ENCODE results near the gene CWF19L2. TPM values are rescaled to one million over a fixed set of nuclear protein-coding genes. Genes with fewer than 3 reads are reported as not detected.

Gene CWF19L2
- total RNA-seq, 1 donor from 2014 or later: 17.3 TPM

DNA sequence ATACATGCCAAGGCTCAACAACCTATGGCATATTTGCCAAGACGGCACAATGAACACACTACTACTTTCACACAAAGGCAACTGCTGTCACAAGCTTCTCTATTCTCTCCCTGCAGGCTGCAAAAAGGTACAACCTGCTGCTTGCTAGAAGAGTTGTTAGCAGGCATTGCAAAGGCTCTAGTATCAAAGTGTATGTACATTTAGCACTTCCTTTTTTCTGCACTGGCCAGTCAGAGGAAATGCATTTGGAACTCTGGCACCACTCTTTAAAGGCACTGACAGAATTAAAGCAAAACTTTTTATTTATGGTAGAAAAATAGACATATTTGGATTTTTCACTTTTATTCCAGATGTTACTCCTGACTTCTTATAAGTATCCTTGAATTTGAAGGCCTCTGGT is 125.9 kb downstream of the CWF19L2 start:
- Histone ChIP-seq H3K4me1 (no peaks in the 10 kb centered on the region), H3K9me3 (no peaks in the 10 kb centered on the region), H3K4me3 (no peak overlapping the region), H3K27me3 (no peaks in the 10 kb centered on the region), H3K36me3 (peaks cover 44% of the 10 kb centered on the region), H3K27ac (no peak overlapping the region)
- intact Hi-C loops (cut with DNase I): no loop called here
- DNase-seq (no peak), ATAC-seq (no peak)
- TF ChIP-seq CTCF (IDR thresholded peaks at IDR 0.05): no peak

GRCh38 chr11:107329164-107329563 is 128.5 kb downstream of the CWF19L2 start:
- DNase-seq: no peak
- ATAC-seq: no peak
- Histone ChIP-seq H3K4me3 (no peak overlapping the region), H3K36me3 (peaks cover 47% of the 10 kb centered on the region), H3K27ac (no peak overlapping the region), H3K27me3 (no peaks in the 10 kb centered on the region), H3K9me3 (no peaks in the 10 kb centered on the region), H3K4me1 (no peaks in the 10 kb centered on the region)
- intact Hi-C loops (cut with DNase I): no loop called here
- TF ChIP-seq CTCF (IDR thresholded peaks at IDR 0.05): no peak

DNA sequence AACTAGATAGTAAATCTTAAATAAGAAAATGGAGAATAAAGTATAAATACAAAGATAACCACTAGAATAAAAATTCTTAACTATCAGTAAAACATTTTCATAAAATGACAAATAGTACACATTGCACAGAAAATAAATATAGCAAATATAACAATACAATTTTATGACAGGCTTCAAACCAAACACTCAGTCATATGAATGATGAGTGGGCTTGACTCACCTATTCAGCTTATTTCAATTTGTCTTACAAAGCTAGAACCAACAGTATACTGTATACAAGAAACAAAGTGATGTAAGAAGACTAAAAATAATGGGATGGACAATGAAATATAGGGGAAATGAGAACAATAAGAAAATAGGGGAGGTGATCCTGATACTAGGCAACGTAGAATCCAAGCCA is 141.2 kb downstream of the CWF19L2 start:
- no peaks in the 10 kb centered on the region for H3K4me1 ChIP-seq
- no peaks in the 10 kb centered on the region for H3K36me3 ChIP-seq
- no peaks in the 10 kb centered on the region for H3K27me3 ChIP-seq
- H3K4me3 ChIP-seq: no peak overlapping the region
- intact Hi-C loops (cut with DNase I): no loop called here
- no peak for ATAC-seq
- no peak for TF ChIP-seq CTCF (IDR thresholded peaks at IDR 0.05)
- no peak overlapping the region for H3K27ac ChIP-seq
- no peaks in the 10 kb centered on the region for H3K9me3 ChIP-seq
- DNase-seq: no peak

- Histone ChIP-seq H3K27ac (no peak overlapping the region), H3K27me3 (no peaks in the 10 kb centered on the region), H3K4me3 (no peak overlapping the region), H3K9me3 (no peaks in the 10 kb centered on the region), H3K36me3 (peaks cover 17% of the 10 kb centered on the region), H3K4me1 (no peaks in the 10 kb centered on the region)
- ATAC-seq: no peak
- no peak for TF ChIP-seq CTCF (IDR thresholded peaks at IDR 0.05)
- no peak for DNase-seq
- intact Hi-C loops (cut with DNase I): no loop called here
These were observed 149.6 kb downstream of the CWF19L2 start for GRCh38 chr11:107307991-107308390.

- ATAC-seq: no peak
- no peaks in the 10 kb centered on the region for H3K27me3 ChIP-seq
- H3K9me3 ChIP-seq: no peaks in the 10 kb centered on the region
- no peak for DNase-seq
- H3K27ac ChIP-seq: no peak overlapping the region
- TF ChIP-seq CTCF (IDR thresholded peaks at IDR 0.05): no peak
- no peaks in the 10 kb centered on the region for H3K4me1 ChIP-seq
- no peak overlapping the region for H3K4me3 ChIP-seq
- intact Hi-C loops (cut with DNase I): no loop called here
- H3K36me3 ChIP-seq: peaks cover 12% of the 10 kb centered on the region
These were observed 155.7 kb downstream of the CWF19L2 start for GRCh38 chr11:107301878-107302277.

DNA sequence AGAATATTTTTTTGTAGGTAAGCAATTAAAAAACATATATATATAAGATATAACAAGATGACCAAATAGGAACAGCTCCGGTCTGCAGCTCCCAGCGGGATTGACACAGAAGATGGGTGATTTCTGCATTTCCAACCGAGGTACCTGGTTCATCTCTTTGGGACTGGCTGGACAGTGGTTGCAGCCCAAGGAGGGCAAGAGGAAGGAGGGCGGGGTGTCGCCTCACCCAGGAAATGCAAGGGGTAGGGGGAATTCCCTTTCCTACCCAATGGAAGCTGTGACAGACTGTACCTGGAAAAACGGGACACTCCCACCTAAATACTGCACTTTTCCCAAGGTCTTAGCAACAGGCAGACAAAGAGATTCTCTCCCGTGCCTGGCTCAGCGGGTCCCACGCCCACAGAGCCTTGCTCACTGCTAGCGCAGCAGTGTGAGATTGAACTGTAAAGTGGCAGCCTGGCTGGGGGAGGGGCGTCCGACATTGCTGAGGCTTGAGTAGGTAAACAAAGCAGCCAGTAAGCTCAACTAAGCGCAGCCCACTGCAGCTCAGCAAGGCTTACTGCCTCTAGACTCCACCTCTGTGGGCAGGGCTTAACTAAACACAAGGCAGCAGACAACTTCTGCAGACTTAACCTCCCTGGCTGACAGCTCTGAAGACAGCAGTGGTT is 163.8 kb downstream of the CWF19L2 start:
- no peak for TF ChIP-seq CTCF (IDR thresholded peaks at IDR 0.05)
- DNase-seq (no peak), ATAC-seq (no peak)
- Histone ChIP-seq H3K4me3 (no peak overlapping the region), H3K9me3 (no peaks in the 10 kb centered on the region), H3K36me3 (no peaks in the 10 kb centered on the region), H3K27ac (no peak overlapping the region), H3K4me1 (no peaks in the 10 kb centered on the region), H3K27me3 (no peaks in the 10 kb centered on the region)
- intact Hi-C loops (cut with DNase I): no loop called here

Data from upper lobe of right lung (tissue), 1 donor.